BJ (cell line): ENCODE measurements around the gene LYPLAL1. TPM values are rescaled to one million over a fixed set of nuclear protein-coding genes. Genes with fewer than 3 reads are reported as not detected.

Experiments used
- CTCF ChIA-PET: fragments of 350-600 bp; formaldehyde crosslinking; extraction: SDS; loops from one replicate; lab custom pipeline; 2021; ENCODE audit warnings: antibody characterized with exemption, inconsistent platforms; lab: Yijun Ruan, JAX
- POLR2A ChIA-PET: fragments of 300-600 bp; sonication (Branson Sonifier 250); formaldehyde crosslinking; extraction: SDS; loops from one replicate; lab custom pipeline; 2021; ENCODE audit warnings: antibody characterized with exemption; lab: Charles Lee
- DNase-seq: peaks from one replicate; pipeline ENCODE4 v3.0.0-alpha.2; 2011; ENCODE audit warnings: low read depth
- H3K27me3 ChIP-seq: 2 replicates; pipeline ENCODE4 v1.6.0; 2011; ENCODE audit warnings: low read length; ENCODE audit not compliant: control insufficient read depth, insufficient read depth
- H3K36me3 ChIP-seq: 2 replicates; pipeline ENCODE4 v1.5.1; 2011; ENCODE audit warnings: low read length; ENCODE audit not compliant: control insufficient read depth, insufficient read depth
- H3K4me3 ChIP-seq: 2 replicates; pipeline ENCODE4 v1.5.1; 2011; ENCODE audit warnings: low read depth, mild to moderate bottlenecking, control low read depth, low read length
- polyA minus RNA-seq: library from RNA; depleted of rRNA, polyadenylated mRNA; stranded (reverse); fragments of >200 nt; gene quantifications from 2 replicates; pipeline ENCODE4 v1.2.3, GENCODE V29; 2011; rRNA and poly(A)+ RNA removed
- polyA plus RNA-seq: library from polyadenylated mRNA; depleted of rRNA; stranded (reverse); fragments of >200 nt; gene quantifications from 2 replicates; pipeline ENCODE4 v1.2.3, GENCODE V29; 2011; rRNA removed
- TF ChIP-seq, protein P1 (sequence below): IDR thresholded peaks from 2 replicates; pipeline ENCODE4 v1.5.1; 2011; ENCODE audit warnings: low read depth, mild to moderate bottlenecking, control low read depth, inconsistent platforms, low read length, moderate library complexity; ENCODE audit not compliant: insufficient read depth

The LYPLAL1 gene
- polyA plus RNA-seq = 4.1 and 12.6 TPM in 2 replicates
- polyA minus RNA-seq = 8.0 and 8.9 TPM in 2 replicates

DNA sequence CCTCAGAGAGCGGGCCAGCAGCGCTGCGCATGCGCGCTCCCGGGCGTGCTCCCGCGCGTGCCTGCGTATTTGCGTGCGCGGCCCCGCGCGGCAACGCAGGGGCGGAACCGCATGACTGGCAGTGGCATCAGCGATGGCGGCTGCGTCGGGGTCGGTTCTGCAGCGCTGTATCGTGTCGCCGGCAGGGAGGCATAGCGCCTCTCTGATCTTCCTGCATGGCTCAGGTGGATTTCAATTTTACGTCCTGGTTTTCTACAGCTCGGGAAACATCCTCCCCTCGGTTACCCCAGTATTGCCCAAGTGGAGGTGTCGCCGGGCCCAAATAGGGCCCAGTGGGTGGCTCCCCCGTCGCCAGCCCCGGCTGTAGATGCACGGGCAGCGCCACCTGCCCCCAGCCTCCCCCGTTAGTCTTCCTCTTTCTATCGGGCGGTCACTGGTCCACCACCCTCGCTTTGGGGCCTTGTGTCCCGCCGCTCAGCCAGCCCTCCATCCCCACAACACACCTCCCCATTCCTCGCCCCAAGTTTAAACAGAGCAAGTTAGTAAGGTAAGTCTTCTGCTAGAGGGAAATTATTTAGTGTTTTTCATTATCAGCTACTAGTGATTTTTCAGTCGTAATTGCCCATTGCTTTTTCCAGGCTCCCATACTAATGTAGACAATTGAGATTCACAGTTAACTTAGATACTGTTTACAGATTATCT lies at the start of gene LYPLAL1:
Gene LYPLAL1, plus strand, starts transcription at position 121 of the 702 bp plus-strand sequence. Its CDS starts 13 bp downstream, at position 134.
- no peaks in the 10 kb centered on the region for H3K27me3 ChIP-seq
- TF ChIP-seq, protein P1, sequence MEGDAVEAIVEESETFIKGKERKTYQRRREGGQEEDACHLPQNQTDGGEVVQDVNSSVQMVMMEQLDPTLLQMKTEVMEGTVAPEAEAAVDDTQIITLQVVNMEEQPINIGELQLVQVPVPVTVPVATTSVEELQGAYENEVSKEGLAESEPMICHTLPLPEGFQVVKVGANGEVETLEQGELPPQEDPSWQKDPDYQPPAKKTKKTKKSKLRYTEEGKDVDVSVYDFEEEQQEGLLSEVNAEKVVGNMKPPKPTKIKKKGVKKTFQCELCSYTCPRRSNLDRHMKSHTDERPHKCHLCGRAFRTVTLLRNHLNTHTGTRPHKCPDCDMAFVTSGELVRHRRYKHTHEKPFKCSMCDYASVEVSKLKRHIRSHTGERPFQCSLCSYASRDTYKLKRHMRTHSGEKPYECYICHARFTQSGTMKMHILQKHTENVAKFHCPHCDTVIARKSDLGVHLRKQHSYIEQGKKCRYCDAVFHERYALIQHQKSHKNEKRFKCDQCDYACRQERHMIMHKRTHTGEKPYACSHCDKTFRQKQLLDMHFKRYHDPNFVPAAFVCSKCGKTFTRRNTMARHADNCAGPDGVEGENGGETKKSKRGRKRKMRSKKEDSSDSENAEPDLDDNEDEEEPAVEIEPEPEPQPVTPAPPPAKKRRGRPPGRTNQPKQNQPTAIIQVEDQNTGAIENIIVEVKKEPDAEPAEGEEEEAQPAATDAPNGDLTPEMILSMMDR = 0 out of 2 replicates have a peak, but pooled peaks have one; percentile 12
- DNase-seq = no peak
- peak within 1 kb of the TSS; percentile 87 for H3K4me3 ChIP-seq
- no peaks in the 10 kb centered on the region for H3K36me3 ChIP-seq
- POLR2A ChIA-PET = interaction anchor here (0.6 kb wide), 2 partner anchors 485 to 502 kb away, joined by 3 to 4 read pairs; no protein-coding TSS in a partner anchor
- CTCF ChIA-PET = interaction anchor here (0.6 kb wide), 1 partner anchor 12 kb away, joined by 3 read pairs; no protein-coding TSS in a partner anchor

DNA sequence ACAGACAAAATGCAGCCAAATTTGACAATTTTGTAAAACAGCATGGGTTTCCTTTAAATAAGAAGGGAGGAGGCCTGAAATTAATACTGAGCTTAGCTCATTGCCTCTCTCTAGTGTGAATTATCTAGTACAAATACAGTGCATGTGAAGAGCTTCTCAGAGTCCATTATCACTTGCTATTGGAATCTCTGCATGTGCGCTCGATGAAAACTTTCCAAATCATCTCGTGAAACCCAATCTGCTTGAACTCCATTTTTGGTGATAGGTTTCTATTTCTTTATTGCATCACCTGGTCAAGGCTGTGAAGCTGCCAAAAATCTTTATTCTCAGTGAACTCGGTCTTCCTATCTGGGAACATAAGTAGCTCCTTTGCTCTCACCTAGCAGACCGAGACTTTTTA lies 49.5 kb upstream of the LYPLAL1 start:
- no peaks in the 10 kb centered on the region for H3K36me3 ChIP-seq
- CTCF ChIA-PET = no interaction called here
- H3K4me3 ChIP-seq = no peak overlapping the region
- no peak for DNase-seq
- no peaks in the 10 kb centered on the region for H3K27me3 ChIP-seq
- POLR2A ChIA-PET = interaction anchor here (0.6 kb wide), 1 partner anchor 268 kb away, joined by 3 read pairs; no protein-coding TSS in a partner anchor
- TF ChIP-seq, protein P1 = no peak

DNA sequence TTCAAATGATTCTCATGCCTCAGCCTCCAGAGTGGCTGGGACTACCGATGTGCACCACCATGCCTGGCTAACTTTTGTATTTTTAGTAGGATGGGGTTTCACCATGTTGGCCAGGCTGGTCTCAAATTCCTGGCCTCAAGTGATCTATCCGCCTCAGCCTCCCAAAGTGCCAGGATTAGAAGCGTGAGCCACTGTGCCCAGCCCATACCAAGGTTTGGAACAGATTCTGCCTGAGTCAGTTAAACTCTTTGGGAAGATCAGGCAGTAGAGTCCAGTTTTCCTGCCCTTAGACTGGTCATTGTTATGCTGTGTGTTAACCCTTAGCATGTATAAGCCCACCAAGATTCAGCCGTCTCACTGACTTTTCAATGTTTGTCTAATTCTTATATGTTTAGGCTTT lies 48.3 kb upstream of the LYPLAL1 start:
- H3K27me3 ChIP-seq = no peaks in the 10 kb centered on the region
- no peak for DNase-seq
- TF ChIP-seq, protein P1 = no peak
- no peaks in the 10 kb centered on the region for H3K36me3 ChIP-seq
- H3K4me3 ChIP-seq = no peak overlapping the region
- CTCF ChIA-PET = no interaction called here
- POLR2A ChIA-PET = no interaction called here

DNA sequence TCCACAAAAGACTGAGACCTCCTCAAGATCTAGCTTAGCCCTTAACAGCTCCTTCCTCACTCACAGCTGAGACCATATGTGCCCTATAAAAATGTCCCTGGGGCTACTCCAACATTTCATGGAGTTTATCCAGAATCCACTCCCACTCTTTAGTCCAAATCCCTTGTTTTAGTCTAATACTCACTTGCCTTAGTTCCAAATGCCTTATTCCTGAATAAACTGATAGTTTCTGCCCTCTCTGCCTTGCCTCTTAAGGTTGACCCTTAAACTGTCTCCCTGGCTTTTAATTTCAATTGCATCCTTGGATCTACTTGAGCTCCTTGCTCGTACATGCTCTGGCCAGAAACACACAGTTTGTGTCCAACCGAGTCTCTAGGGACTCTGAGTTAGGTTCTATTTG lies 47.3 kb upstream of the LYPLAL1 start:
- Histone ChIP-seq H3K4me3 (no peak overlapping the region), H3K36me3 (no peaks in the 10 kb centered on the region), H3K27me3 (no peaks in the 10 kb centered on the region)
- ChIA-PET POLR2A (no interaction called here), CTCF (interaction anchor here (1.2 kb wide), 1 partner anchor 26 kb away, joined by 3 read pairs; no protein-coding TSS in a partner anchor)
- TF ChIP-seq, protein P1 = no peak
- DNase-seq = peak; percentile 56

DNA sequence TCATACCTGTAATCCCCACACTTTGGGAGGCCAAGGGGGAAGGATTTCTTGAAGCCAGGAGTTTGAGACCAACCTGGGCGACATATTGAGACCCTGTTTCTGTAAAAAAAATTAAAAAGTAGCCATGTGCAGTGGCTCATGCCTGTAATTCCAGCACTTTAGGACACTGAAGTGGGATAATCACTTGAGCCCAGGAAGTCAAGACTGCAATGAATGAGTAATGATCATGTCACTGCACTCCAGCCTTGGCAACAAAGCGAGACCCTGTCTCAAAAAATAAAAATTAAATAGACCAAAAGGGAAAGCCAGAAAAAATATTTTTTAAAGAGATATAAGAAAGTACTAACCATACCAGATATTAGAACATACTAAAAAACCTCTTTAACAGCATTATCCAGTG lies 44.7 kb upstream of the LYPLAL1 start:
- H3K4me3 ChIP-seq = no peak overlapping the region
- no peaks in the 10 kb centered on the region for H3K36me3 ChIP-seq
- DNase-seq = no peak
- ChIA-PET CTCF (no interaction called here), POLR2A (no interaction called here)
- no peaks in the 10 kb centered on the region for H3K27me3 ChIP-seq
- TF ChIP-seq, protein P1 = no peak
